Retinal pigment epithelial cell (primary cell): ENCODE data around the gene MLLT3.

Source experiments
- DNase-seq: peaks from one replicate; pipeline ENCODE4 v3.0.0-alpha.2; 2010; ENCODE audit warnings: low read depth
- H3K4me3 ChIP-seq: 2 replicates; pipeline ENCODE4 v1.5.1; 2011; ENCODE audit warnings: mild to moderate bottlenecking, low read length, control low read depth, moderate library complexity
- TF ChIP-seq, protein P1 (sequence below): conservative IDR thresholded peaks from 2 replicates; pipeline ENCODE4 v1.5.1; 2011; ENCODE audit warnings: low read depth, low read length, control low read depth, inconsistent platforms

The MLLT3 gene

DNA sequence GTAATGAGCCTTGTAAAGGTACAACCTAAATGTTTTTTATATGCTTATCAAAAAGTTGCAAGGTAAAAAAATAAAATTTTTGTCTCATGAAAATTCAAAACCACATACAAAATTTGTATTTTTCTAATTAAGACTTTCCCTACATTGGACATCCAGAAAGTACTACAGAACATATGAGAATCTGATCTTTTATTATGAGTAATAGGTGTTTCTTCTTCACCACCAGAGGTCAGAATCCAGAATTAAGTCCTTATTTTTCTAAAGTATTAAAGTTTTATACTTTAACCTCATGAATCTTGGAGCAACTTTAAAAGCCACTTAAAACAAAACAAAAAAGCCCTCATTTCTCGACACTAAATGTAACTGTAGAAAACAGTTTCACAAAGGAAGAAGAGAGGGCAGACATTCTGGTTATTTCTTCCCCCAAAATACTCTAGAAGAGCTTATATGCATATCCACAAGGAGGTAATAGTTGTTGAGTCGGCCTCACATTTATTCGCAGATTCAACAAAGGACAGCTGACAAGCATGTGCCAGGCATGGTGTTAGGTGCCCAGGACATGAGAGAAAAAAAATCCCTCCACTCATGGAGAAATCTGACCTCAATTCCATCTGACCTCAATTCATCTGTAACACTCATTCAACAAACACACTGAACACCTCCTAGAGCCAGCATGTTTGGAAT is 69.3 kb downstream of the MLLT3 start:
- no peak overlapping the region for H3K4me3 ChIP-seq
- TF ChIP-seq, protein P1, sequence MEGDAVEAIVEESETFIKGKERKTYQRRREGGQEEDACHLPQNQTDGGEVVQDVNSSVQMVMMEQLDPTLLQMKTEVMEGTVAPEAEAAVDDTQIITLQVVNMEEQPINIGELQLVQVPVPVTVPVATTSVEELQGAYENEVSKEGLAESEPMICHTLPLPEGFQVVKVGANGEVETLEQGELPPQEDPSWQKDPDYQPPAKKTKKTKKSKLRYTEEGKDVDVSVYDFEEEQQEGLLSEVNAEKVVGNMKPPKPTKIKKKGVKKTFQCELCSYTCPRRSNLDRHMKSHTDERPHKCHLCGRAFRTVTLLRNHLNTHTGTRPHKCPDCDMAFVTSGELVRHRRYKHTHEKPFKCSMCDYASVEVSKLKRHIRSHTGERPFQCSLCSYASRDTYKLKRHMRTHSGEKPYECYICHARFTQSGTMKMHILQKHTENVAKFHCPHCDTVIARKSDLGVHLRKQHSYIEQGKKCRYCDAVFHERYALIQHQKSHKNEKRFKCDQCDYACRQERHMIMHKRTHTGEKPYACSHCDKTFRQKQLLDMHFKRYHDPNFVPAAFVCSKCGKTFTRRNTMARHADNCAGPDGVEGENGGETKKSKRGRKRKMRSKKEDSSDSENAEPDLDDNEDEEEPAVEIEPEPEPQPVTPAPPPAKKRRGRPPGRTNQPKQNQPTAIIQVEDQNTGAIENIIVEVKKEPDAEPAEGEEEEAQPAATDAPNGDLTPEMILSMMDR, result peak; percentile 16
- DNase-seq, result no peak

DNA sequence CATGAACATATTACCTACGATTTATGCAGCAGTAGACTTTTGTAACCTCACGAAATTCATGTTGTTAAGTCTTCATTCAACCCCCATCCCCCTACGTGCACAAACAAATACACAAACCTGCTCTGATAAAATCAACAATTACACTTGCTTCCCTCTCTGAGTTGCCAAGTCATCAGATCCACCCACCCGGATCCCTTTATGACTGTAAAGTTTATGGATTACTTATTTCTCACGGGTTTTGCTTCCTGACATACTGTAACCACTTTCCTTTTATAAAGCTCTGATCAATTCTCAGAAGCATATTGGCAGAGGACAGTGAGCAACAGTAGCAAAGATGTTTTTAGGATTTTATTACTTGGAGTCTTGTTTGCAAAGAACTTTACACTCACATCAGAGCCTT is 70.5 kb downstream of the MLLT3 start:
- no peak overlapping the region for H3K4me3 ChIP-seq
- TF ChIP-seq, protein P1, result no peak
- no peak for DNase-seq

DNA sequence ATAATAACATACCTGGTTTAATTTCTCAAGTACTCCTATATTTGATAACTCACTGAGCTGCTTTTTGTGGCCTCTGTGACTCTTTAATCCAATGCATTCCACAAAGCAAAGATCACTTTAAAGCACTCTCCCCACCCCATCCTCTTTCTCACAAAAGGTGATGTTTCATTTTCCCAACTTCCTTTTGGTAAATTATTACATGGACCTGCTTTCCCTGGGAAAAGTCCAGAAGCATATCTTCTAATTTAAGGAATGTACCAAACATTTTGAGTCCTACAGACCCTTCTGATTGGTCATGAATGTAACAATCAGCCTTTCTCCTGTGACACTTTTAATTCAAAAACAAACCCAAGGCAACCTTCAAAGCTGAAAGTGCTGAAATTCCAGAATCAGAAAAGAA is 71.1 kb downstream of the MLLT3 start:
- H3K4me3 ChIP-seq, result no peak overlapping the region
- TF ChIP-seq, protein P1, result no peak
- no peak for DNase-seq

DNA sequence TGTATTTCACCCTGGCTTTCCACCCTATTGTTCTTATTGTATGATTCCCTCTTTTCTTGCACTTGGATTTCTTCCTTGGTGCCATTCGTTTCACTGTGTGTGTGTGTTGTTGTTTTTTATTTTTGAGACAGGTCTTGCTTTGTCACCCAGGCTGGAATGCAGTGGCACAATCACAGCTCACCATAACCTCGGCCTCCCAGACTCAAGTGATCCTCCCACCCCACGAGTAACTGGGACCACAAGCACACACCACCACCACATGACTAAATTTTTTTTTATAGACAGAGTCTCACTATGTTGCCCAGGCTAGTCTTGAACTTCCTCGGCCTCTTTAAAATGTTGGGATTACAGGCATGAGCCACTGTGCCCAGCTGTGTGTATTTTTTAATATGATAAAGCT is 72.0 kb downstream of the MLLT3 start:
- TF ChIP-seq, protein P1, result no peak
- no peak overlapping the region for H3K4me3 ChIP-seq
- DNase-seq, result no peak

- H3K4me3 ChIP-seq, result no peak overlapping the region
- TF ChIP-seq, protein P1, result no peak
- no peak for DNase-seq
These were observed 73.2 kb downstream of the MLLT3 start for GRCh38 chr9:20549053-20549452.

DNA sequence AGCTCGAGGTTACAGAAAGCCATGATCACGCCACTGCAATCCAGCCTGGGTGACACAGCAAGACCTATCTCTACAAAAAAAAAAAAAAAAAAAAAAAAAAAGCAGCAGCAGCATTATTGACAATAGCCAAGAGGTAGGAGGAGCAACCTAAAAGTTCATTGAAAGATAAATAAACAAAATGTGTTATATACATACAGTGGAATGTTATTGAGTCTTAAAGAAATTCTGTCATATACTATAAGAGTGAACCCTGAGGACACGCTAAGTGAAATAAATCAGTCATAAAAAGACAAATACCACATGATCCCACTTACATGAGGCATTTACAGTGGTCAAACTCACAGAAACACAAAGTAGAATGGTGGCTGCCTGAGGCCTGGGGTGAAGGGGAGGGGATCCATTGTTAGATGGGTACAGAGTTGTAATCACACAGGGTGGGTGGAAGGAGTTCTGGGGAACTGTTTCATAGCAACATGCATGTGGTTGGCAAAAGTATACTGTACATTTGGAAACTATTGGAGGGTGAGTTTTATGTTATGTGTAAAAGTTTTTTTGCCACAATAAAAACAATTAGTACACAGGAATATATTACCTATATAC is 77.2 kb downstream of the MLLT3 start:
- no peak overlapping the region for H3K4me3 ChIP-seq
- DNase-seq, result no peak
- TF ChIP-seq, protein P1, result no peak
